Measurements from ENCODE around the gene DCTN3. TPM values are rescaled to one million over a fixed set of nuclear protein-coding genes. Genes with fewer than 3 reads are reported as not detected.

The DCTN3 gene
- total and polyA plus RNA-seq, 2 experiments from 2014 or later: 130 to 148 TPM

- DNase-seq: no peak
- no peaks in the 10 kb centered on the region for H3K9me2 ChIP-seq (ENCODE audit: insufficient read depth)
- H3K4me1 ChIP-seq (ENCODE audit: insufficient read depth): peaks cover 5% of the 10 kb centered on the region; the same call in 1 of the 2 replicates
- H3F3A ChIP-seq (ENCODE audit: insufficient read depth): no peaks in the 10 kb centered on the region
- no peaks in the 10 kb centered on the region for H4K20me1 ChIP-seq (ENCODE audit: insufficient read depth)
- no peaks in the 10 kb centered on the region for H3K27me3 ChIP-seq (replicated peaks; ENCODE audit: insufficient read depth)
- no peak overlapping the region for H3K27ac ChIP-seq
- H3K9ac ChIP-seq: no peak overlapping the region
- 66 to 85% methylated on average over 2 of the region's 2 CpGs for WGBS, 2 experiments (ENCODE audit: low coverage in 1 of 2, low lambda C conversion rate in 2 of 2, missing lambda C conversion rate in 2 of 2)
- peaks cover 16% of the 10 kb centered on the region for H3K79me2 ChIP-seq (ENCODE audit: insufficient read depth)
- no peaks in the 10 kb centered on the region for H3K9me3 ChIP-seq (ENCODE audit: low read depth)
- H2AFZ ChIP-seq: no peak overlapping the region
- in situ Hi-C loops (cut with MboI): loop anchor here (25.0 kb wide), 1 partner anchor 95 kb away; the partner anchor contains the start of gene ENHO
- no peaks in the 10 kb centered on the region for H3K36me3 ChIP-seq (ENCODE audit: low read depth)
- no peak overlapping the region for H3K4me2 ChIP-seq (ENCODE audit: unreplicated experiment)
- H3K4me3 ChIP-seq: no peak overlapping the region
- TF ChIP-seq EZH2 (IDR thresholded peaks at IDR 0.05; ENCODE audit: insufficient read depth, poor library complexity, severe bottlenecking): no peak
- TF ChIP-seq EZH2phosphoT487 (IDR thresholded peaks at IDR 0.05; ENCODE audit: insufficient read depth, low read depth): no peak
Observed at GRCh38 chr9:34607331-34607730, 13.0 kb downstream of the DCTN3 start.

GRCh38 chr9:34606905-34607304 is 13.4 kb downstream of the DCTN3 start:
- no peaks in the 10 kb centered on the region for H4K20me1 ChIP-seq (ENCODE audit: insufficient read depth)
- 87 to 90% methylated on average over 3 of the region's 3 CpGs for WGBS, 2 experiments (ENCODE audit: low coverage in 1 of 2, low lambda C conversion rate in 2 of 2, missing lambda C conversion rate in 2 of 2)
- no peak for TF ChIP-seq EZH2phosphoT487 (IDR thresholded peaks at IDR 0.05; ENCODE audit: insufficient read depth, low read depth)
- no peak for TF ChIP-seq EZH2 (IDR thresholded peaks at IDR 0.05; ENCODE audit: insufficient read depth, poor library complexity, severe bottlenecking)
- no peak overlapping the region for H3K27ac ChIP-seq
- H3K9me2 ChIP-seq (ENCODE audit: insufficient read depth): no peaks in the 10 kb centered on the region
- H3K4me1 ChIP-seq (ENCODE audit: insufficient read depth): peaks cover 5% of the 10 kb centered on the region; the same call in 1 of the 2 replicates
- no peak overlapping the region for H3K4me3 ChIP-seq
- no peak overlapping the region for H3K9ac ChIP-seq
- H3F3A ChIP-seq (ENCODE audit: insufficient read depth): no peaks in the 10 kb centered on the region
- H3K27me3 ChIP-seq (replicated peaks; ENCODE audit: insufficient read depth): no peaks in the 10 kb centered on the region
- DNase-seq: no peak
- no peaks in the 10 kb centered on the region for H3K36me3 ChIP-seq (ENCODE audit: low read depth)
- in situ Hi-C loops (cut with MboI): loop anchor here (25.0 kb wide), 1 partner anchor 95 kb away; the partner anchor contains the start of gene ENHO
- no peak overlapping the region for H3K4me2 ChIP-seq (ENCODE audit: unreplicated experiment)
- no peak overlapping the region for H2AFZ ChIP-seq
- H3K9me3 ChIP-seq (ENCODE audit: low read depth): no peaks in the 10 kb centered on the region
- H3K79me2 ChIP-seq (ENCODE audit: insufficient read depth): peaks cover 16% of the 10 kb centered on the region

GRCh38 chr9:34606190-34606589 is 14.1 kb downstream of the DCTN3 start:
- TF ChIP-seq EZH2phosphoT487 (IDR thresholded peaks at IDR 0.05; ENCODE audit: insufficient read depth, low read depth) (no peak), EZH2 (IDR thresholded peaks at IDR 0.05; ENCODE audit: insufficient read depth, poor library complexity, severe bottlenecking) (no peak)
- Histone ChIP-seq H3K9me3 (ENCODE audit: low read depth) (no peaks in the 10 kb centered on the region), H3K4me1 (ENCODE audit: insufficient read depth) (peaks cover 4% of the 10 kb centered on the region; the same call in 1 of the 2 replicates), H3K4me2 (ENCODE audit: unreplicated experiment) (no peak overlapping the region), H3K4me3 (no peak overlapping the region), H3K27ac (no peak overlapping the region), H3K79me2 (ENCODE audit: insufficient read depth) (peaks cover 10% of the 10 kb centered on the region), H3K9me2 (ENCODE audit: insufficient read depth) (no peaks in the 10 kb centered on the region), H3F3A (ENCODE audit: insufficient read depth) (no peaks in the 10 kb centered on the region), H3K27me3 (replicated peaks; ENCODE audit: insufficient read depth) (no peaks in the 10 kb centered on the region), H3K36me3 (ENCODE audit: low read depth) (no peaks in the 10 kb centered on the region), H4K20me1 (ENCODE audit: insufficient read depth) (no peaks in the 10 kb centered on the region), H3K9ac (no peak overlapping the region), H2AFZ (no peak overlapping the region)
- in situ Hi-C loops (cut with MboI): loop anchor here (25.0 kb wide), 1 partner anchor 94 kb away; the partner anchor contains the start of gene ENHO
- DNase-seq: no peak

- no peak for TF ChIP-seq EZH2phosphoT487 (IDR thresholded peaks at IDR 0.05; ENCODE audit: insufficient read depth, low read depth)
- no peak for TF ChIP-seq EZH2 (IDR thresholded peaks at IDR 0.05; ENCODE audit: insufficient read depth, poor library complexity, severe bottlenecking)
- Histone ChIP-seq H3K9me3 (ENCODE audit: low read depth) (no peaks in the 10 kb centered on the region), H3K9me2 (ENCODE audit: insufficient read depth) (no peaks in the 10 kb centered on the region), H4K20me1 (ENCODE audit: insufficient read depth) (no peaks in the 10 kb centered on the region), H3K36me3 (ENCODE audit: low read depth) (no peaks in the 10 kb centered on the region), H3K9ac (no peak overlapping the region), H3F3A (ENCODE audit: insufficient read depth) (no peaks in the 10 kb centered on the region), H3K4me2 (ENCODE audit: unreplicated experiment) (no peak overlapping the region), H3K27ac (no peak overlapping the region), H3K79me2 (ENCODE audit: insufficient read depth) (no peaks in the 10 kb centered on the region), H3K4me3 (no peak overlapping the region), H3K4me1 (ENCODE audit: insufficient read depth) (no peaks in the 10 kb centered on the region), H2AFZ (no peak overlapping the region), H3K27me3 (replicated peaks; ENCODE audit: insufficient read depth) (no peaks in the 10 kb centered on the region)
- WGBS, 2 experiments (ENCODE audit: low coverage in 1 of 2, low lambda C conversion rate in 2 of 2, missing lambda C conversion rate in 2 of 2): 23% methylated on average over 4 of the region's 4 CpGs
- DNase-seq: peak; percentile 68
- in situ Hi-C loops (cut with MboI): loop anchor here (25.0 kb wide), 1 partner anchor 91 kb away; the partner anchor contains the start of gene ENHO
Observed at GRCh38 chr9:34603610-34604231, 16.6 kb downstream of the DCTN3 start.

Data from GM23248 (cell line).